Keratinocyte (primary cell): ENCODE results near the gene HMCES. TPM values are rescaled to one million over a fixed set of nuclear protein-coding genes. Genes with fewer than 3 reads are reported as not detected.
"Not testable (repeated sequence)": the region's sequence is repeated elsewhere in the genome, so short reads cannot be mapped to it uniquely, and the experiment has no call there.

Experiments used
- DNase-seq: peaks from one replicate; pipeline ENCODE4 v3.0.0-alpha.2; 2011; ENCODE audit warnings: low read depth, missing footprints, low spot score
- FAIRE-seq: peaks from 2 replicates; lab custom pipeline; 2011; peaks lifted over from hg19 to GRCh38; lab: Jason Lieb, UNC
- H2AFZ ChIP-seq: 2 replicates; pipeline ENCODE4 v1.6.0; 2012; ENCODE audit warnings: low read length, control low read depth, inconsistent platforms; ENCODE audit not compliant: control insufficient read depth
- H3K27ac ChIP-seq: 2 replicates; pipeline ENCODE4 v1.5.1; 2011; ENCODE audit warnings: low read length; ENCODE audit not compliant: control insufficient read depth, insufficient read depth
- H3K27me3 ChIP-seq: 3 replicates; pipeline ENCODE4 v1.6.0; 2011; ENCODE audit warnings: low read length; ENCODE audit not compliant: control insufficient read depth, insufficient read depth; ENCODE audit errors: extremely low read depth
- H3K36me3 ChIP-seq, 2 experiments: 2 replicates in 1 of 2; 3 replicates in 1 of 2; pipeline ENCODE4 v1.5.1; 2011; ENCODE audit warnings: low read length in 2 of 2, mild to moderate bottlenecking in 1 of 2; ENCODE audit not compliant: control insufficient read depth in 2 of 2, insufficient read depth in 2 of 2; ENCODE audit errors: extremely low read depth in 1 of 2
- H3K4me1 ChIP-seq: 3 replicates; pipeline ENCODE4 v1.5.1; 2011; ENCODE audit warnings: low read length; ENCODE audit not compliant: control insufficient read depth, insufficient read depth; ENCODE audit errors: extremely low read depth
- H3K4me2 ChIP-seq: 3 replicates; pipeline ENCODE4 v1.6.0; 2011; ENCODE audit warnings: low read depth, low read length; ENCODE audit not compliant: control insufficient read depth, insufficient read depth; ENCODE audit errors: extremely low read depth
- H3K4me3 ChIP-seq, 3 experiments: fragments of 200-600 bp in 1 of 3; sonication (generic) in 1 of 3; 2 replicates in 2 of 3; 3 replicates in 1 of 3; pipeline ENCODE4 v1.5.1; 2011 to 2016; ENCODE audit warnings: low read length in 3 of 3, mild to moderate bottlenecking in 3 of 3, control low read depth in 2 of 3, inconsistent platforms in 1 of 3, low read depth in 1 of 3, mixed read lengths in 1 of 3, mixed run types in 1 of 3, moderate library complexity in 1 of 3; ENCODE audit not compliant: control insufficient read depth in 2 of 3, insufficient read depth in 2 of 3; ENCODE audit errors: extremely low read depth in 1 of 3
- H3K79me2 ChIP-seq: 2 replicates; pipeline ENCODE4 v1.6.0; 2012; ENCODE audit warnings: low read length; ENCODE audit not compliant: control insufficient read depth, insufficient read depth
- H3K9ac ChIP-seq: 3 replicates; pipeline ENCODE4 v1.6.0; 2011; ENCODE audit warnings: low read length; ENCODE audit not compliant: control insufficient read depth, insufficient read depth; ENCODE audit errors: extremely low read depth
- H3K9me1 ChIP-seq: 3 replicates; pipeline ENCODE4 v1.6.0; 2011; ENCODE audit warnings: low read length; ENCODE audit not compliant: control insufficient read depth, insufficient read depth; ENCODE audit errors: extremely low read depth
- H3K9me3 ChIP-seq: 2 replicates; pipeline ENCODE4 v1.5.1; 2012; ENCODE audit warnings: low read depth, low read length; ENCODE audit not compliant: control insufficient read depth
- H4K20me1 ChIP-seq: 3 replicates; pipeline ENCODE4 v1.6.0; 2011; ENCODE audit warnings: low read length; ENCODE audit not compliant: control insufficient read depth, insufficient read depth; ENCODE audit errors: extremely low read depth
- EZH2 ChIP-seq: IDR thresholded peaks from one replicate; pipeline ENCODE4 v1.6.1; 2012; ENCODE audit warnings: inconsistent platforms, mild to moderate bottlenecking, low read length, moderate library complexity
- dilution Hi-C: fragments of 300-500 bp; cut with MboI; formaldehyde crosslinking; loops from one replicate; pipeline ENCODE4 v1.7.0; 2020; ENCODE audit warnings: low sequenced_read_pairs; ENCODE audit not compliant: extremely low pct_ligation_motif_present
- polyA plus RNA-seq, 5 experiments: library from polyadenylated mRNA; depleted of rRNA in 3 of 5; stranded (reverse) in 3 of 5; stranded (forward) in 1 of 5; unstranded in 1 of 5; fragments of >200 nt; gene quantifications; 1 replicate in 1 of 5; 2 replicates in 3 of 5; 3 replicates in 1 of 5; pipeline versions ENCODE4 v1.2.1 to v1.2.3, GENCODE V29; 2011 to 2012; ENCODE audit warnings: missing spikeins in 2 of 5, low read depth in 1 of 5, low replicate concordance in 1 of 5
- TF ChIP-seq, protein P1 (sequence below), 3 experiments: IDR thresholded peaks in 1 of 3; conservative IDR thresholded peaks in 1 of 3; optimal IDR thresholded peaks in 1 of 3; 2 replicates in 2 of 3; 3 replicates in 1 of 3; pipeline versions ENCODE3 to v1.5.1; 2011; ENCODE audit warnings: low read length in 3 of 3, mild to moderate bottlenecking in 3 of 3, moderate library complexity in 2 of 3, control low read depth in 1 of 3, inconsistent platforms in 1 of 3; ENCODE audit not compliant: insufficient read depth in 2 of 3; ENCODE audit errors: extremely low read depth in 1 of 3

HMCES gene
- polyA plus RNA-seq, 1 donor (not counting 4 experiments of a cell fraction or from before 2014, with no cell fraction given): 54.6 TPM

DNA sequence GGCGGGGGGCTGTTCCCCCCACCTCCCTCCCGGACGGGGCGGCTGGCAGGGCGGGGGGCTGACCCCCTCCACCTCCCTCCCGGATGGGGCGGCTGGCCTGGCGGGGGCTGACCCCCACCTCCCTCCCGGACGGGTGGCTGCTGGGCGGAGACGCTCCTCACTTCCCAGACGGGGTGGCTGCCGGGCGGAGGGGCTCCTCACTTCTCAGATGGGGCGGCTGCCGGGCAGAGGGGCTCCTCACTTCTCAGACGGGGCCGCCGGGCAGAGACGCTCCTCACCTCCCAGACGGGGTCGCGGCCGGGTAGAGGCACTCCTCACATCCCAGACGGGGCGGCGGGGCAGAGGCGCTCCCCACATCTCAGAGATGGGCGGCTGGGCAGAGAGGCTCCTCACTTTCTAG is 61.2 kb downstream of the HMCES start:
- H3K9me3 ChIP-seq, H3K36me3 ChIP-seq, H3K27ac ChIP-seq, H3K4me1 ChIP-seq, H3K27me3 ChIP-seq, H3K9ac ChIP-seq, dilution Hi-C loops, FAIRE-seq, H3K4me2 ChIP-seq, H3K4me3 ChIP-seq, H3K79me2 ChIP-seq, DNase-seq, H2AFZ ChIP-seq, H4K20me1 ChIP-seq, H3K9me1 ChIP-seq: not testable (repeated sequence)

DNA sequence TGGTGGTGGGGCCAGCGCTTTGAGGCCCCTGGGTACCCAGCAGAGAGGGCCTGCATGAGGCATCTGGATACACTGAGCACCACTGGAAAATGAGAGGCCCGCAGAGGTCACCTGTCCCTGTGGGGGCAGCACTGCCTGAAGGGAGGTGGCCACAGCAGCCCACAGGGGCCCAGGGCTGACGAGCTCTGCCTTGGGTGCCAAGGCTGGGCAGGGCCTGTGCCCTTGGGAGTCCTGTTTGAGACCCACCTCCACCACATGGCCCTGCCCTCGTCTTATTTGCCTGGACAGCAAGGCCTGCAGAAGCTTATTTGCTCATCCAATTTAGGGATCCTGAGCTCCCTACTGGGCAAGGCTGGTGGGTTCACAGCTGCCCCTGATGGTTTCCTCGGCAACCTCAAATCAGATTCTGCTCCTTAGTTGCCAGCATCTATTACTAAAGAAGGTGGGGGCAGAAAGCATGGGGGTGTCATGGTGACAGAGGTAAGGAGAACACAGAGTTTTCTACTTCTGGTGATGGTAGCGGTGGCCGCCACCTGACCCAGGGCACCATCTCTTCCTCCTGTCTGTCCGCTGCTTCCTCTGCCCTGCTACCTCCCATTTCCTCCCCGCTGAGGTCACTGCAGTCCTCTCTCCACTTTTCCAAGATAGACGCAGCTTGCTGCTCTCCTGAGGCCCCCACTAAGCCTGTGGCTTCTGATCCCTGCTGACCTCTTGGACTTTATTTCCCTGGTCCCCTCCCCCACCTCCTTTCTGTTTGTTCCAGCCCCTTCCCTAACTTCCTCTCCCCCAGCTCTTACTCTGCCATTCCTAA is 62.9 kb downstream of the HMCES start:
- Histone ChIP-seq H3K36me3 (no peaks in the 10 kb centered on the region), H3K9me1 (no peaks in the 10 kb centered on the region), H3K9ac (no peak overlapping the region), H3K79me2 (no peaks in the 10 kb centered on the region), H4K20me1 (no peaks in the 10 kb centered on the region), H3K4me2 (no peak overlapping the region), H3K9me3 (no peaks in the 10 kb centered on the region), H3K27ac (no peak overlapping the region), H3K27me3 (peaks cover 13% of the 10 kb centered on the region), H3K4me1 (no peaks in the 10 kb centered on the region), H2AFZ (no peak overlapping the region), H3K4me3 (no peak overlapping the region)
- DNase-seq (no peak), FAIRE-seq (no peak)
- no peak for TF ChIP-seq EZH2
- TF ChIP-seq, protein P1, sequence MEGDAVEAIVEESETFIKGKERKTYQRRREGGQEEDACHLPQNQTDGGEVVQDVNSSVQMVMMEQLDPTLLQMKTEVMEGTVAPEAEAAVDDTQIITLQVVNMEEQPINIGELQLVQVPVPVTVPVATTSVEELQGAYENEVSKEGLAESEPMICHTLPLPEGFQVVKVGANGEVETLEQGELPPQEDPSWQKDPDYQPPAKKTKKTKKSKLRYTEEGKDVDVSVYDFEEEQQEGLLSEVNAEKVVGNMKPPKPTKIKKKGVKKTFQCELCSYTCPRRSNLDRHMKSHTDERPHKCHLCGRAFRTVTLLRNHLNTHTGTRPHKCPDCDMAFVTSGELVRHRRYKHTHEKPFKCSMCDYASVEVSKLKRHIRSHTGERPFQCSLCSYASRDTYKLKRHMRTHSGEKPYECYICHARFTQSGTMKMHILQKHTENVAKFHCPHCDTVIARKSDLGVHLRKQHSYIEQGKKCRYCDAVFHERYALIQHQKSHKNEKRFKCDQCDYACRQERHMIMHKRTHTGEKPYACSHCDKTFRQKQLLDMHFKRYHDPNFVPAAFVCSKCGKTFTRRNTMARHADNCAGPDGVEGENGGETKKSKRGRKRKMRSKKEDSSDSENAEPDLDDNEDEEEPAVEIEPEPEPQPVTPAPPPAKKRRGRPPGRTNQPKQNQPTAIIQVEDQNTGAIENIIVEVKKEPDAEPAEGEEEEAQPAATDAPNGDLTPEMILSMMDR (optimal IDR thresholded peaks at IDR 0.05 in 1 of 3, IDR thresholded peaks at IDR 0.05 in 1 of 3, conservative IDR thresholded peaks at IDR 0.05 in 1 of 3; ENCODE audit: extremely low read depth in 1 of 3, insufficient read depth in 2 of 3, low read length in 3 of 3): no peak
- dilution Hi-C loops: no loop called here
